D341Med (cell line): ENCODE data around the gene HES3.

ENCODE experiments used
- DNase-seq: peaks from one replicate; pipeline ENCODE4 v3.0.0; 2012; ENCODE audit warnings: low spot score

HES3 gene

GRCh38 chr1:6263716-6264115 is 19.7 kb downstream of the HES3 start:
- no peak for DNase-seq

- no peak for DNase-seq
These were observed 21.2 kb downstream of the HES3 start for GRCh38 chr1:6265151-6265550.

- no peak for DNase-seq
These were observed 22.7 kb downstream of the HES3 start for GRCh38 chr1:6266641-6267040.

- no peak for DNase-seq
These were observed 23.8 kb downstream of the HES3 start for GRCh38 chr1:6267686-6268322.

GRCh38 chr1:6268415-6268814 is 24.4 kb downstream of the HES3 start:
- DNase-seq: no peak

GRCh38 chr1:6269296-6269695 is 25.3 kb downstream of the HES3 start:
- DNase-seq: no peak

- DNase-seq: no peak
These were observed 25.9 kb downstream of the HES3 start for GRCh38 chr1:6269720-6270400.

- no peak for DNase-seq
These were observed 26.4 kb downstream of the HES3 start for GRCh38 chr1:6270401-6270800.

- DNase-seq: no peak
These were observed 27.0 kb downstream of the HES3 start for GRCh38 chr1:6271006-6271405.

GRCh38 chr1:6271554-6271953 is 27.6 kb downstream of the HES3 start:
- no peak for DNase-seq

- DNase-seq: no peak
These were observed 28.5 kb downstream of the HES3 start for GRCh38 chr1:6272452-6272851.

- DNase-seq: no peak
These were observed 28.9 kb downstream of the HES3 start for GRCh38 chr1:6272868-6273267.

- DNase-seq: no peak
These were observed 29.5 kb downstream of the HES3 start for GRCh38 chr1:6273380-6273891.

- DNase-seq: no peak
These were observed 30.1 kb downstream of the HES3 start for GRCh38 chr1:6274102-6274501.

GRCh38 chr1:6274622-6275139 is 30.7 kb downstream of the HES3 start:
- DNase-seq: no peak

GRCh38 chr1:6275826-6276782 is 32.1 kb downstream of the HES3 start:
- DNase-seq: no peak

- no peak for DNase-seq
These were observed 33.0 kb downstream of the HES3 start for GRCh38 chr1:6276811-6277555.

- no peak for DNase-seq
These were observed 34.3 kb downstream of the HES3 start for GRCh38 chr1:6278263-6278662.

- no peak for DNase-seq
These were observed 35.1 kb downstream of the HES3 start for GRCh38 chr1:6279066-6279465.

- DNase-seq: no peak
These were observed 35.8 kb downstream of the HES3 start for GRCh38 chr1:6279613-6280383.
